HG02623 (cell line): ENCODE measurements around the gene RTN3.
"Not testable (repeated sequence)": the region's sequence is repeated elsewhere in the genome, so short reads cannot be mapped to it uniquely, and the experiment has no call there.

ENCODE experiments used
- ATAC-seq: cut with Tn5 transposase; IDR thresholded peaks from one replicate; pipeline ENCODE4 v1.9.1; 2021; ENCODE audit warnings: moderate library complexity; ENCODE audit not compliant: unreplicated experiment

Gene RTN3

GRCh38 chr11:63682066-63683021 is 1.0 kb downstream of the RTN3 start:
- ATAC-seq = no peak

- ATAC-seq = no peak
Observed at GRCh38 chr11:63683133-63683991, 2.1 kb downstream of the RTN3 start.

GRCh38 chr11:63685158-63685721 is 3.9 kb downstream of the RTN3 start:
- ATAC-seq = not testable (repeated sequence)

GRCh38 chr11:63686926-63687325 is 5.6 kb downstream of the RTN3 start:
- ATAC-seq = no peak

- no peak for ATAC-seq
Observed at GRCh38 chr11:63687845-63688244, 6.5 kb downstream of the RTN3 start.

- no peak for ATAC-seq
Observed at GRCh38 chr11:63694596-63694995, 13.3 kb downstream of the RTN3 start.

- no peak for ATAC-seq
Observed at GRCh38 chr11:63698976-63699733, 17.9 kb downstream of the RTN3 start.

GRCh38 chr11:63699896-63700295 is 18.6 kb downstream of the RTN3 start:
- no peak for ATAC-seq

GRCh38 chr11:63705526-63705925 is 24.2 kb downstream of the RTN3 start:
- no peak for ATAC-seq

GRCh38 chr11:63708764-63709163 is 27.5 kb downstream of the RTN3 start:
- no peak for ATAC-seq

GRCh38 chr11:63709336-63709884 is 28.1 kb downstream of the RTN3 start:
- no peak for ATAC-seq

- no peak for ATAC-seq
Observed at GRCh38 chr11:63710476-63711217, 29.3 kb downstream of the RTN3 start.

- ATAC-seq = no peak
Observed at GRCh38 chr11:63711838-63712237, 30.5 kb downstream of the RTN3 start.

GRCh38 chr11:63713766-63714165 is 32.5 kb downstream of the RTN3 start:
- no peak for ATAC-seq

GRCh38 chr11:63716046-63716445 is 34.7 kb downstream of the RTN3 start:
- ATAC-seq = no peak

- no peak for ATAC-seq
Observed at GRCh38 chr11:63719001-63719400, 37.7 kb downstream of the RTN3 start.

GRCh38 chr11:63719987-63720386 is 38.7 kb downstream of the RTN3 start:
- ATAC-seq = no peak

GRCh38 chr11:63720611-63721010 is 39.3 kb downstream of the RTN3 start:
- ATAC-seq = no peak

GRCh38 chr11:63729326-63729725 is 48.0 kb downstream of the RTN3 start:
- ATAC-seq = no peak

GRCh38 chr11:63736864-63737263 is 55.6 kb downstream of the RTN3 start:
- no peak for ATAC-seq
